Measurements from ENCODE around the gene FAM229A. TPM values are rescaled to one million over a fixed set of nuclear protein-coding genes. Genes with fewer than 3 reads are reported as not detected.
A peak's percentile ranks its signal among the peaks of the same experiment; 100 is the strongest.

The FAM229A gene
- total and polyA plus RNA-seq, 10 donors, result 10.5 to 27.6 (median 14.0) TPM

DNA sequence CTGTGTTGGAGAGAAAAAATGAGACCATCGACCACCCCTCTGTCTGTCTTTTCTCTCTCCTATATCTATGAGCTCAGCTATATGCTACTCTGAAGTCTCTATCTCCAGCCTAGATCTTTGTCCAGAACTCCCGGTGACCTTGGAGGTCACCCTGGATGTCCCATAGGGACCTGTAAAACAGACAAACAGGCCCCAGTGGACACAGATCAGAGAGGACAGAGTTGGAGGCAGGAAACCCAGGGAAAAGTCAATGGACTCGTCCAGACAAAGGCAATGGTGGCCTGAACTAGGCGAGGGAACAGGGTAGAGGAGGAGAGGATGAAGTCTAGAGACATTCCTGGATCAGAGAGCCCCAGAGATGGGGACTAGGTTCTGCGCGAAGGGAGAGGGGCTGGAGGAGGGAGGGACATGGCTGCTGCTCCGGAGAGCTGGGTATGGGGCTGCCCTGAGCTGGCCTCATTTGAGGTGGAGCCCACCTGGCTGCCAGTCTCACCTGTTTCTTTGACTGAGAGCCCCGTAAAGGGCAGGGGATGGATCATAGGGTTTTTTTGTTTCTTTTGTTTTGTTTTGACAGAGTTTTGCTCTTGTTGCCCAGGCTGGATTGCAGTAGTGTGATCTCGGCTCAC, 15.6 kb downstream of the FAM229A start:
- TF ChIP-seq POLR2AphosphoS5 (IDR thresholded peaks at IDR 0.05) (no peak), POLR2A (IDR thresholded peaks at IDR 0.05) (no peak)
- TF ChIP-seq, protein P1, sequence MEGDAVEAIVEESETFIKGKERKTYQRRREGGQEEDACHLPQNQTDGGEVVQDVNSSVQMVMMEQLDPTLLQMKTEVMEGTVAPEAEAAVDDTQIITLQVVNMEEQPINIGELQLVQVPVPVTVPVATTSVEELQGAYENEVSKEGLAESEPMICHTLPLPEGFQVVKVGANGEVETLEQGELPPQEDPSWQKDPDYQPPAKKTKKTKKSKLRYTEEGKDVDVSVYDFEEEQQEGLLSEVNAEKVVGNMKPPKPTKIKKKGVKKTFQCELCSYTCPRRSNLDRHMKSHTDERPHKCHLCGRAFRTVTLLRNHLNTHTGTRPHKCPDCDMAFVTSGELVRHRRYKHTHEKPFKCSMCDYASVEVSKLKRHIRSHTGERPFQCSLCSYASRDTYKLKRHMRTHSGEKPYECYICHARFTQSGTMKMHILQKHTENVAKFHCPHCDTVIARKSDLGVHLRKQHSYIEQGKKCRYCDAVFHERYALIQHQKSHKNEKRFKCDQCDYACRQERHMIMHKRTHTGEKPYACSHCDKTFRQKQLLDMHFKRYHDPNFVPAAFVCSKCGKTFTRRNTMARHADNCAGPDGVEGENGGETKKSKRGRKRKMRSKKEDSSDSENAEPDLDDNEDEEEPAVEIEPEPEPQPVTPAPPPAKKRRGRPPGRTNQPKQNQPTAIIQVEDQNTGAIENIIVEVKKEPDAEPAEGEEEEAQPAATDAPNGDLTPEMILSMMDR (IDR thresholded peaks at IDR 0.05 in 8 of 11, conservative IDR thresholded peaks at IDR 0.05 in 3 of 11), result no peak
- no peak overlapping the region for H3K4me3 ChIP-seq
- H3K4me1 ChIP-seq, result peaks cover 25 to 85% (median 65%) of the 10 kb centered on the region in 6 donors
- no peaks in the 10 kb centered on the region for H3K27me3 ChIP-seq (replicated peaks in 1 of 7)
- DNase-seq, result no peak
- 89 to 95% (median 91%) methylated on average over 9 of the region's 9 CpGs for WGBS, 5 donors
- intact Hi-C loops (cut with DNase I; ENCODE audit: low total_unique reads), result no loop called here
- H3K36me3 ChIP-seq, result no peaks in the 10 kb centered on the region
- H3K27ac ChIP-seq, result peak overlapping the region in 3 of 8 donors; percentile 39 to 63 (median 46)
- no peaks in the 10 kb centered on the region for H3K9me3 ChIP-seq

DNA sequence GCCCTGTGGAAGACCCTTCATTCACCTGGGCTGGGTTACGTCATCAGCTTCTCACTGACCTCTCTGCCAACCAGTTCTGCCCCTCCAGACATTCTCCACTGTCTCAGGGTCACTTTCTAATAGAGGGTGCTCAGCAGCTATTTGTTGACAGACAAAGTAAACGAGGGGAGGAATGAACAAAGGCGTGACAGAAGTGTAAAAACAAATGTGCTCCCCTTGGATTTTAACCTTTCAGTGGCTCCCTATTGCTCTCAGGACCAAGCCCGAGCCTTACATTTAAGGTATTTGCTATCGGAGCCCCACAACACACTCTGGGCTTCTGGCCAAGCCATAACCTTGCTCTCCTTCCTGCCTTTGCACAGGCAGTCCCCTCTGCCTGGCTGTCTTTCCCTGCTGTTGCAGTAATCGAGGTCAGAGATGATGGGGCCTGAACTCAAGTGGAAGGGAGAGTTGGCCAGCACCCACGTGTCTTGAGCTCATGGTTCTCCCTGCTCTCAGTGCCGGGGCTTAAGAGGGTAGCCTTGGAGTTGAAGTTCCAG, 16.9 kb downstream of the FAM229A start:
- TF ChIP-seq, protein P1 (IDR thresholded peaks at IDR 0.05 in 8 of 11, conservative IDR thresholded peaks at IDR 0.05 in 3 of 11), result no peak
- TF ChIP-seq POLR2AphosphoS5 (IDR thresholded peaks at IDR 0.05) (peak in 2 of 3 donors; percentile 69 to 82), POLR2A (IDR thresholded peaks at IDR 0.05) (no peak)
- H3K36me3 ChIP-seq, result no peaks in the 10 kb centered on the region
- H3K27ac ChIP-seq, result peak overlapping the region in 7 of 8 donors; percentile 9 to 63 (median 46)
- WGBS, 5 donors, result 22 to 29% (median 27%) methylated on average over 8 of the region's 8 CpGs
- no peak overlapping the region for H3K4me3 ChIP-seq
- no peaks in the 10 kb centered on the region for H3K9me3 ChIP-seq
- H3K4me1 ChIP-seq, result peaks cover 20 to 81% (median 53%) of the 10 kb centered on the region in 6 donors
- H3K27me3 ChIP-seq (replicated peaks in 1 of 7), result no peaks in the 10 kb centered on the region
- peak; percentile 83 for DNase-seq
- intact Hi-C loops (cut with DNase I; ENCODE audit: low total_unique reads), result no loop called here

- H3K9me3 ChIP-seq, result no peaks in the 10 kb centered on the region
- peak overlapping the region in 1 of 8 donors; percentile 34 for H3K27ac ChIP-seq
- no peak for DNase-seq
- H3K36me3 ChIP-seq, result no peaks in the 10 kb centered on the region
- H3K4me3 ChIP-seq, result no peak overlapping the region
- WGBS, 5 donors, result 85 to 92% (median 88%) methylated on average over 10 of the region's 10 CpGs
- peaks cover 10 to 81% (median 52%) of the 10 kb centered on the region in 6 donors for H3K4me1 ChIP-seq
- H3K27me3 ChIP-seq (replicated peaks in 1 of 7), result no peaks in the 10 kb centered on the region
- TF ChIP-seq POLR2A (IDR thresholded peaks at IDR 0.05) (no peak), POLR2AphosphoS5 (IDR thresholded peaks at IDR 0.05) (no peak)
- TF ChIP-seq, protein P1 (IDR thresholded peaks at IDR 0.05 in 8 of 11, conservative IDR thresholded peaks at IDR 0.05 in 3 of 11), result no peak
- intact Hi-C loops (cut with DNase I; ENCODE audit: low total_unique reads), result no loop called here
These were observed 19.6 kb downstream of the FAM229A start for GRCh38 chr1:32342704-32343103.

GRCh38 chr1:32341971-32342370, 20.3 kb downstream of the FAM229A start:
- Histone ChIP-seq H3K9me3 (no peaks in the 10 kb centered on the region), H3K4me3 (no peak overlapping the region), H3K4me1 (peaks cover 17 to 81% (median 56%) of the 10 kb centered on the region in 6 donors), H3K27me3 (replicated peaks in 1 of 7) (no peaks in the 10 kb centered on the region), H3K27ac (peak overlapping the region in 1 of 8 donors; percentile 34), H3K36me3 (no peaks in the 10 kb centered on the region)
- intact Hi-C loops (cut with DNase I; ENCODE audit: low total_unique reads), result no loop called here
- no peak for TF ChIP-seq POLR2AphosphoS5 (IDR thresholded peaks at IDR 0.05)
- TF ChIP-seq POLR2A (IDR thresholded peaks at IDR 0.05), result no peak
- TF ChIP-seq, protein P1 (IDR thresholded peaks at IDR 0.05 in 8 of 11, conservative IDR thresholded peaks at IDR 0.05 in 3 of 11), result no peak
- no peak for DNase-seq
- 66 to 86% (median 74%) methylated on average over 5 of the region's 5 CpGs for WGBS, 5 donors

All from spleen (tissue), 11 donors.